Kidney epithelial cell (primary cell): ENCODE data around the gene SMAD3. TPM values are rescaled to one million over a fixed set of nuclear protein-coding genes. Genes with fewer than 3 reads are reported as not detected.

Source experiments
- DNase-seq: peaks from one replicate; pipeline ENCODE4 v3.0.0-alpha.2; 2010; ENCODE audit warnings: low read depth
- H3K27me3 ChIP-seq: 2 replicates; pipeline ENCODE4 v1.6.0; 2011; ENCODE audit warnings: low read length; ENCODE audit not compliant: control insufficient read depth, insufficient read depth
- H3K36me3 ChIP-seq: 2 replicates; pipeline ENCODE4 v1.5.1; 2011; ENCODE audit warnings: low read length; ENCODE audit not compliant: control insufficient read depth, insufficient read depth
- H3K4me3 ChIP-seq: 2 replicates; pipeline ENCODE4 v1.5.1; 2011; ENCODE audit warnings: low read depth, mild to moderate bottlenecking, control low read depth, low read length
- CTCF ChIP-seq: IDR thresholded peaks from 2 replicates; pipeline ENCODE4 v1.5.1; 2011; ENCODE audit warnings: mild to moderate bottlenecking, moderate library complexity, low read length, control low read depth, inconsistent platforms; ENCODE audit not compliant: insufficient read depth, poor library complexity, severe bottlenecking
- total RNA-seq: library from RNA; depleted of rRNA; stranded (reverse); fragments of >200 nt; gene quantifications from 2 replicates; pipeline ENCODE4 v1.2.3, GENCODE V29; 2015

SMAD3 gene
- total RNA-seq, 1 donor from 2014 or later = 34.8 TPM

GRCh38 chr15:67114846-67115585, 49.6 kb downstream of the SMAD3 start:
- DNase-seq = no peak
- no peak overlapping the region for H3K4me3 ChIP-seq
- H3K36me3 ChIP-seq = no peaks in the 10 kb centered on the region
- H3K27me3 ChIP-seq = no peaks in the 10 kb centered on the region
- no peak for TF ChIP-seq CTCF

GRCh38 chr15:67115586-67115969, 50.2 kb downstream of the SMAD3 start:
- no peak overlapping the region for H3K4me3 ChIP-seq
- no peaks in the 10 kb centered on the region for H3K27me3 ChIP-seq
- no peak for DNase-seq
- no peaks in the 10 kb centered on the region for H3K36me3 ChIP-seq
- TF ChIP-seq CTCF = no peak

GRCh38 chr15:67116742-67117141, 51.3 kb downstream of the SMAD3 start:
- Histone ChIP-seq H3K27me3 (no peaks in the 10 kb centered on the region), H3K36me3 (no peaks in the 10 kb centered on the region), H3K4me3 (no peak overlapping the region)
- TF ChIP-seq CTCF = no peak
- no peak for DNase-seq

- TF ChIP-seq CTCF = no peak
- Histone ChIP-seq H3K36me3 (no peaks in the 10 kb centered on the region), H3K27me3 (no peaks in the 10 kb centered on the region), H3K4me3 (no peak overlapping the region)
- DNase-seq = no peak
Measured at GRCh38 chr15:67117370-67117769, 52.0 kb downstream of the SMAD3 start.

- TF ChIP-seq CTCF = no peak
- Histone ChIP-seq H3K4me3 (no peak overlapping the region), H3K36me3 (no peaks in the 10 kb centered on the region), H3K27me3 (no peaks in the 10 kb centered on the region)
- DNase-seq = no peak
Measured at GRCh38 chr15:67118808-67119207, 53.4 kb downstream of the SMAD3 start.
